Neural cell (in vitro differentiated cells): ENCODE measurements around the gene NDUFA8. TPM values are rescaled to one million over a fixed set of nuclear protein-coding genes. Genes with fewer than 3 reads are reported as not detected.

Source experiments
- H2AFZ ChIP-seq: fragments of 200-600, 300-800 bp; sonication (generic), shearing (Covaris generic); 2 replicates; pipeline ENCODE4 v1.6.0; 2014; ENCODE audit warnings: low read depth, mild to moderate bottlenecking, antibody characterized with exemption, low read length, moderate library complexity
- H3F3A ChIP-seq: fragments of 200-600 bp; shearing (Covaris generic); 2 replicates; pipeline ENCODE4 v1.6.1; 2016; ENCODE audit warnings: mild to moderate bottlenecking, moderate library complexity, mixed read lengths, antibody characterized with exemption, low read length; ENCODE audit not compliant: insufficient read depth, poor library complexity, severe bottlenecking
- H3K27ac ChIP-seq: fragments of 200-600, 300-800 bp; sonication (generic), shearing (Covaris generic); 2 replicates; pipeline ENCODE4 v1.5.1; 2014; ENCODE audit warnings: mild to moderate bottlenecking, low read length, moderate library complexity
- H3K27me3 ChIP-seq: fragments of 300-800, 200-600 bp; sonication (generic), shearing (Covaris generic); 2 replicates; pipeline ENCODE4 v1.6.0; 2014; ENCODE audit warnings: mild to moderate bottlenecking, low read depth, low read length, moderate library complexity; ENCODE audit not compliant: insufficient read depth
- H3K36me3 ChIP-seq: fragments of 300-800, 200-600 bp; sonication (generic), shearing (Covaris generic); 2 replicates; pipeline ENCODE4 v1.5.1; 2014; ENCODE audit warnings: mild to moderate bottlenecking, antibody characterized with exemption, low read length, moderate library complexity; ENCODE audit not compliant: insufficient read depth
- H3K4me2 ChIP-seq: fragments of 300-800, 200-600 bp; sonication (generic), shearing (Covaris generic); 2 replicates; pipeline ENCODE4 v1.6.0; 2014; ENCODE audit warnings: mild to moderate bottlenecking, low read length
- H3K4me3 ChIP-seq: fragments of 300-800, 200-600 bp; sonication (generic), shearing (Covaris generic); 2 replicates; pipeline ENCODE4 v1.5.1; 2014; ENCODE audit warnings: mild to moderate bottlenecking, low read length, moderate library complexity
- H3K79me2 ChIP-seq: fragments of 200-600 bp; shearing (Covaris generic); replicated peaks from 2 replicates; pipeline ENCODE4 v1.6.0; 2014; ENCODE audit warnings: mild to moderate bottlenecking, low read length, moderate library complexity; ENCODE audit not compliant: insufficient read depth
- H3K9ac ChIP-seq: fragments of 300-800, 200-600 bp; sonication (generic), shearing (Covaris generic); 2 replicates; pipeline ENCODE4 v1.6.1; 2016; ENCODE audit warnings: mild to moderate bottlenecking, low read length, mixed read lengths
- H3K9me2 ChIP-seq: fragments of 200-600 bp; shearing (Covaris generic); 2 replicates; pipeline ENCODE4 v1.6.1; 2016; ENCODE audit warnings: mild to moderate bottlenecking, low read length, mixed read lengths; ENCODE audit not compliant: insufficient read depth
- H3K9me3 ChIP-seq: fragments of 200-600, 300-800 bp; sonication (generic), shearing (Covaris generic); 2 replicates; pipeline ENCODE4 v1.6.1; 2016; ENCODE audit warnings: mild to moderate bottlenecking, mixed run types, low read length, moderate library complexity, mixed read lengths
- H4K20me1 ChIP-seq: fragments of 200-600 bp; shearing (Covaris generic); 2 replicates; pipeline ENCODE4 v1.6.1; 2016; ENCODE audit warnings: mild to moderate bottlenecking, mixed run types; ENCODE audit not compliant: insufficient read depth
- EP300 ChIP-seq: fragments of 450-650 bp; conservative IDR thresholded peaks from 2 replicates; pipeline ENCODE4 v1.6.1; 2014; ENCODE audit warnings: antibody characterized with exemption, mild to moderate bottlenecking, moderate library complexity; ENCODE audit not compliant: poor library complexity, severe bottlenecking
- EZH2 ChIP-seq: fragments of 200-600, 300-800 bp; shearing (Covaris generic), sonication (generic); IDR thresholded peaks from 2 replicates; pipeline ENCODE4 v1.6.1; 2014; ENCODE audit warnings: antibody characterized with exemption, low read length, borderline replicate concordance, mild to moderate bottlenecking; ENCODE audit not compliant: insufficient read depth, poor library complexity, severe bottlenecking
- MXI1 ChIP-seq: fragments of 450-650 bp; conservative IDR thresholded peaks from 2 replicates; pipeline ENCODE4 v1.6.1; 2014; ENCODE audit warnings: antibody characterized with exemption, mild to moderate bottlenecking; ENCODE audit not compliant: poor library complexity, severe bottlenecking
- POLR2AphosphoS5 ChIP-seq: IDR thresholded peaks from 2 replicates; pipeline ENCODE4 v1.6.1; 2012
- RAD21 ChIP-seq: fragments of 450-650 bp; conservative IDR thresholded peaks from 2 replicates; pipeline ENCODE4 v1.6.1; 2014; ENCODE audit warnings: antibody characterized with exemption, mild to moderate bottlenecking, moderate library complexity
- SMC3 ChIP-seq: fragments of 450-650 bp; conservative IDR thresholded peaks from 2 replicates; pipeline ENCODE4 v1.6.1; 2014; ENCODE audit warnings: antibody characterized with exemption, mild to moderate bottlenecking, moderate library complexity; ENCODE audit not compliant: poor library complexity
- TAF1 ChIP-seq: IDR thresholded peaks from 2 replicates; pipeline ENCODE4 v1.6.1; 2012; ENCODE audit warnings: low read depth
- polyA plus RNA-seq: library from polyadenylated mRNA; depleted of rRNA; stranded (reverse); fragments of >200 nt; gene quantifications from 2 replicates; pipeline ENCODE4 v1.2.3, GENCODE V29; 2014
- TF ChIP-seq, protein P1 (sequence below): IDR thresholded peaks from 2 replicates; pipeline ENCODE4 v1.6.1; 2012; ENCODE audit warnings: borderline replicate concordance
- TF ChIP-seq, protein P2 (sequence below): fragments of 450-650 bp; IDR thresholded peaks from 2 replicates; pipeline ENCODE4 v1.5.1; 2014; ENCODE audit warnings: antibody characterized with exemption, mild to moderate bottlenecking, moderate library complexity; ENCODE audit not compliant: poor library complexity, severe bottlenecking

The NDUFA8 gene
- polyA plus RNA-seq, 1 donor from 2014 or later: 65.0 TPM

DNA sequence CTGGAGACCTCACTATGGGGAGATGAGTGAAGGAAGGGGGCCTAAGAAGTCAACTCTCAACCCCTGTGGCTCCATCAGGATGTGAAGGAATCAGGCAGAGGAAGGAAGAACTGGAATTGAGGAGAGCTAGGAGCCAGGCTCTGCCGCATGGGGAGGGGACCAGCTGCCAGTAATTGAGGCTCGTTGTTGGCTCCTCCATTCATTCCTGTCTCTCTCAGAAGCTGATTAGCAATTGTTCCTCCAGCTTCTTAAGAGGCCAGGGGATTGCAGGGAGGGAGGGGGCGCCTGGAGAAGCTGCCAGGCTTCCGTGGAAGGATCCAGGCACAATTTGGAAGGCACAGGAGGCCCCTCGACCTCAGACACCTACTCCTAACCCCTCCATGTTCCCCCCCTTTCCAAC lies 46.0 kb downstream of the NDUFA8 start:
- Histone ChIP-seq H3K4me2 (no peak overlapping the region), H3K27me3 (no peaks in the 10 kb centered on the region), H3K27ac (no peak overlapping the region), H3K9me3 (no peaks in the 10 kb centered on the region), H3K4me3 (no peak overlapping the region), H3K9me2 (no peaks in the 10 kb centered on the region), H4K20me1 (no peaks in the 10 kb centered on the region), H2AFZ (no peak overlapping the region), H3K36me3 (no peaks in the 10 kb centered on the region), H3K79me2 (no peaks in the 10 kb centered on the region), H3K9ac (no peak overlapping the region), H3F3A (no peaks in the 10 kb centered on the region)
- TF ChIP-seq RAD21 (no peak), TAF1 (no peak), POLR2AphosphoS5 (no peak), EP300 (no peak), SMC3 (no peak), EZH2 (no peak), MXI1 (no peak)
- TF ChIP-seq, protein P1, sequence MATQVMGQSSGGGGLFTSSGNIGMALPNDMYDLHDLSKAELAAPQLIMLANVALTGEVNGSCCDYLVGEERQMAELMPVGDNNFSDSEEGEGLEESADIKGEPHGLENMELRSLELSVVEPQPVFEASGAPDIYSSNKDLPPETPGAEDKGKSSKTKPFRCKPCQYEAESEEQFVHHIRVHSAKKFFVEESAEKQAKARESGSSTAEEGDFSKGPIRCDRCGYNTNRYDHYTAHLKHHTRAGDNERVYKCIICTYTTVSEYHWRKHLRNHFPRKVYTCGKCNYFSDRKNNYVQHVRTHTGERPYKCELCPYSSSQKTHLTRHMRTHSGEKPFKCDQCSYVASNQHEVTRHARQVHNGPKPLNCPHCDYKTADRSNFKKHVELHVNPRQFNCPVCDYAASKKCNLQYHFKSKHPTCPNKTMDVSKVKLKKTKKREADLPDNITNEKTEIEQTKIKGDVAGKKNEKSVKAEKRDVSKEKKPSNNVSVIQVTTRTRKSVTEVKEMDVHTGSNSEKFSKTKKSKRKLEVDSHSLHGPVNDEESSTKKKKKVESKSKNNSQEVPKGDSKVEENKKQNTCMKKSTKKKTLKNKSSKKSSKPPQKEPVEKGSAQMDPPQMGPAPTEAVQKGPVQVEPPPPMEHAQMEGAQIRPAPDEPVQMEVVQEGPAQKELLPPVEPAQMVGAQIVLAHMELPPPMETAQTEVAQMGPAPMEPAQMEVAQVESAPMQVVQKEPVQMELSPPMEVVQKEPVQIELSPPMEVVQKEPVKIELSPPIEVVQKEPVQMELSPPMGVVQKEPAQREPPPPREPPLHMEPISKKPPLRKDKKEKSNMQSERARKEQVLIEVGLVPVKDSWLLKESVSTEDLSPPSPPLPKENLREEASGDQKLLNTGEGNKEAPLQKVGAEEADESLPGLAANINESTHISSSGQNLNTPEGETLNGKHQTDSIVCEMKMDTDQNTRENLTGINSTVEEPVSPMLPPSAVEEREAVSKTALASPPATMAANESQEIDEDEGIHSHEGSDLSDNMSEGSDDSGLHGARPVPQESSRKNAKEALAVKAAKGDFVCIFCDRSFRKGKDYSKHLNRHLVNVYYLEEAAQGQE: no peak
- TF ChIP-seq, protein P2, sequence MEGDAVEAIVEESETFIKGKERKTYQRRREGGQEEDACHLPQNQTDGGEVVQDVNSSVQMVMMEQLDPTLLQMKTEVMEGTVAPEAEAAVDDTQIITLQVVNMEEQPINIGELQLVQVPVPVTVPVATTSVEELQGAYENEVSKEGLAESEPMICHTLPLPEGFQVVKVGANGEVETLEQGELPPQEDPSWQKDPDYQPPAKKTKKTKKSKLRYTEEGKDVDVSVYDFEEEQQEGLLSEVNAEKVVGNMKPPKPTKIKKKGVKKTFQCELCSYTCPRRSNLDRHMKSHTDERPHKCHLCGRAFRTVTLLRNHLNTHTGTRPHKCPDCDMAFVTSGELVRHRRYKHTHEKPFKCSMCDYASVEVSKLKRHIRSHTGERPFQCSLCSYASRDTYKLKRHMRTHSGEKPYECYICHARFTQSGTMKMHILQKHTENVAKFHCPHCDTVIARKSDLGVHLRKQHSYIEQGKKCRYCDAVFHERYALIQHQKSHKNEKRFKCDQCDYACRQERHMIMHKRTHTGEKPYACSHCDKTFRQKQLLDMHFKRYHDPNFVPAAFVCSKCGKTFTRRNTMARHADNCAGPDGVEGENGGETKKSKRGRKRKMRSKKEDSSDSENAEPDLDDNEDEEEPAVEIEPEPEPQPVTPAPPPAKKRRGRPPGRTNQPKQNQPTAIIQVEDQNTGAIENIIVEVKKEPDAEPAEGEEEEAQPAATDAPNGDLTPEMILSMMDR: no peak

DNA sequence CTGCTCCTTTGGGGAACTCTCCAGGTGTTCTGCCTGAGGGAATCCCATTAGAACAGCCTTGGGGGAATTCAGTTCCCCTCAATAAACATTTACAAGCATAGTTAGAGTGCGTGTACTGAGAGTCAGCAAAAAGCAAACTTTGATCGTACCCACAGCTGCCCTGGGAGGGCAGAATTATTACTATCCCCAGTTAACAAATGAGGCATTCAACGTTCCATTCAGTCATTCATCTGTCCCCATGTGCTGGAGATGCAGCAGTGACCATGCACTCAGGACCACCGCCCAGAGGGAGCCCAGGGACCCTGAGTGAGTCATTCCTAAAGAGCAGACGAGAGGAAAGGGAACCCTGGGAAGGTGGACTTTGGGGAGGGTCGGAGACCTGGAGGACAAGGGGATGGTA lies 47.3 kb downstream of the NDUFA8 start:
- H4K20me1 ChIP-seq: no peaks in the 10 kb centered on the region
- no peak overlapping the region for H2AFZ ChIP-seq
- H3F3A ChIP-seq: no peaks in the 10 kb centered on the region
- H3K9me2 ChIP-seq: no peaks in the 10 kb centered on the region
- no peaks in the 10 kb centered on the region for H3K79me2 ChIP-seq
- TF ChIP-seq, protein P2: no peak
- TF ChIP-seq POLR2AphosphoS5 (no peak), EZH2 (no peak), TAF1 (no peak), MXI1 (no peak), RAD21 (no peak), EP300 (no peak), SMC3 (no peak)
- TF ChIP-seq, protein P1: no peak
- H3K4me3 ChIP-seq: no peak overlapping the region
- no peak overlapping the region for H3K4me2 ChIP-seq
- no peaks in the 10 kb centered on the region for H3K27me3 ChIP-seq
- no peaks in the 10 kb centered on the region for H3K9me3 ChIP-seq
- H3K36me3 ChIP-seq: no peaks in the 10 kb centered on the region
- no peak overlapping the region for H3K27ac ChIP-seq
- no peak overlapping the region for H3K9ac ChIP-seq
